ENCODE data around the gene TERB1.
A peak's percentile ranks its signal among the peaks of the same experiment; 100 is the strongest.

TERB1 gene

GRCh38 chr16:66740533-66740932 lies 60.9 kb downstream of the TERB1 start:
- Histone ChIP-seq H3K79me2 (peaks cover 14% of the 10 kb centered on the region), H3K27me3 (ENCODE audit: control insufficient read depth, insufficient read depth, low read length) (no peaks in the 10 kb centered on the region), H3K9me3 (ENCODE audit: control insufficient read depth, low read length) (no peaks in the 10 kb centered on the region), H3K4me2 (ENCODE audit: low read length) (no peak overlapping the region), H3K4me1 (peaks cover 25% of the 10 kb centered on the region), H3K27ac (peak overlapping the region; percentile 83), H3K36me3 (ENCODE audit: control insufficient read depth, insufficient read depth, low read length) (no peaks in the 10 kb centered on the region), H3K4me3 (ENCODE audit: low read depth, low read length) (no peak overlapping the region), H2AFZ (no peak overlapping the region), H3K9ac (no peak overlapping the region)
- TF ChIP-seq, protein P1, sequence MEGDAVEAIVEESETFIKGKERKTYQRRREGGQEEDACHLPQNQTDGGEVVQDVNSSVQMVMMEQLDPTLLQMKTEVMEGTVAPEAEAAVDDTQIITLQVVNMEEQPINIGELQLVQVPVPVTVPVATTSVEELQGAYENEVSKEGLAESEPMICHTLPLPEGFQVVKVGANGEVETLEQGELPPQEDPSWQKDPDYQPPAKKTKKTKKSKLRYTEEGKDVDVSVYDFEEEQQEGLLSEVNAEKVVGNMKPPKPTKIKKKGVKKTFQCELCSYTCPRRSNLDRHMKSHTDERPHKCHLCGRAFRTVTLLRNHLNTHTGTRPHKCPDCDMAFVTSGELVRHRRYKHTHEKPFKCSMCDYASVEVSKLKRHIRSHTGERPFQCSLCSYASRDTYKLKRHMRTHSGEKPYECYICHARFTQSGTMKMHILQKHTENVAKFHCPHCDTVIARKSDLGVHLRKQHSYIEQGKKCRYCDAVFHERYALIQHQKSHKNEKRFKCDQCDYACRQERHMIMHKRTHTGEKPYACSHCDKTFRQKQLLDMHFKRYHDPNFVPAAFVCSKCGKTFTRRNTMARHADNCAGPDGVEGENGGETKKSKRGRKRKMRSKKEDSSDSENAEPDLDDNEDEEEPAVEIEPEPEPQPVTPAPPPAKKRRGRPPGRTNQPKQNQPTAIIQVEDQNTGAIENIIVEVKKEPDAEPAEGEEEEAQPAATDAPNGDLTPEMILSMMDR (IDR thresholded peaks at IDR 0.05), result no peak

DNA sequence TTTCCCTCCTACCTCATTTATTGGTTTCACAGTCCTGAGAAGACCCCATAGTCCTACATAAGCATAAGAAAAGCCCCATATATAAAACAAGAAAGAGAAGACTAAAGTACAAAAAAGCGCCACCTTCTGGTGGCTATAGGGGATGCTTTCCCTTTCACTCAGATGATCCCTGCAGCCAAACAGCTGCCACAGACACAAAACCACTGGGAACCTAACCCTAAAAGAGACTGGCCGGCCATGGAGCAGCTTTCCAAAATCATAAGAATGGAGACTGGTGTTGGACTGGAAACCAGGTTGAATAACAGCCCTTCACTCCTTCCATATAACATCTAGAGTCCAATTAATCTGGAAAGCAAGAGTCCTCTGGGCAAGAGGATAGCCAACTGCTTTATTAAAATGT lies 61.4 kb downstream of the TERB1 start:
- TF ChIP-seq, protein P1 (IDR thresholded peaks at IDR 0.05), result peak; percentile 55
- Histone ChIP-seq H3K4me3 (ENCODE audit: low read depth, low read length) (no peak overlapping the region), H3K9ac (no peak overlapping the region), H3K36me3 (ENCODE audit: control insufficient read depth, insufficient read depth, low read length) (no peaks in the 10 kb centered on the region), H3K79me2 (peaks cover 19% of the 10 kb centered on the region), H3K9me3 (ENCODE audit: control insufficient read depth, low read length) (no peaks in the 10 kb centered on the region), H3K4me2 (ENCODE audit: low read length) (no peak overlapping the region), H3K27ac (peak overlapping the region; percentile 83), H2AFZ (no peak overlapping the region), H3K27me3 (ENCODE audit: control insufficient read depth, insufficient read depth, low read length) (no peaks in the 10 kb centered on the region), H3K4me1 (peaks cover 25% of the 10 kb centered on the region)

DNA sequence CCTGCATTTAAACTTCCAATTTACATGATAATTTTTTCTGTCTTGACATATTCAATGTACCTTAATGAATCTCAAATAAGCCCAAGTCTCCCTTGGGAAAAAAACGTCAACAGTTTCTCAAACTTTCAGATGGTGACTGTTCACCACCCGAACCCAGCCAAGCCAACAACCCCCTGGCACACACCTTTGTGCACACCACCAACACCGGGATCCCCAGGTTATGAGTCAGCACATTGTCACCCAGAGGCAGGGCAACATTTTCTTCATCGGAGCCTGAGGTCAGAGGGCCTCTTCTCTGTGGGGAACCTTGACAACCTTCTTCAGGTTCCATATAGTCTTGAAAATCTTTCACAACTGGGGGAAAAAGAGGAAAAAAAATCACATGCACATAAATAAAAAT lies 65.5 kb downstream of the TERB1 start:
- Histone ChIP-seq H3K4me1 (peaks cover 12% of the 10 kb centered on the region), H3K4me3 (ENCODE audit: low read depth, low read length) (no peak overlapping the region), H2AFZ (no peak overlapping the region), H3K9ac (no peak overlapping the region), H3K27ac (no peak overlapping the region), H3K27me3 (ENCODE audit: control insufficient read depth, insufficient read depth, low read length) (no peaks in the 10 kb centered on the region), H3K79me2 (peaks cover 30% of the 10 kb centered on the region), H3K9me3 (ENCODE audit: control insufficient read depth, low read length) (no peaks in the 10 kb centered on the region), H3K36me3 (ENCODE audit: control insufficient read depth, insufficient read depth, low read length) (no peaks in the 10 kb centered on the region), H3K4me2 (ENCODE audit: low read length) (no peak overlapping the region)
- TF ChIP-seq, protein P1 (IDR thresholded peaks at IDR 0.05), result no peak

DNA sequence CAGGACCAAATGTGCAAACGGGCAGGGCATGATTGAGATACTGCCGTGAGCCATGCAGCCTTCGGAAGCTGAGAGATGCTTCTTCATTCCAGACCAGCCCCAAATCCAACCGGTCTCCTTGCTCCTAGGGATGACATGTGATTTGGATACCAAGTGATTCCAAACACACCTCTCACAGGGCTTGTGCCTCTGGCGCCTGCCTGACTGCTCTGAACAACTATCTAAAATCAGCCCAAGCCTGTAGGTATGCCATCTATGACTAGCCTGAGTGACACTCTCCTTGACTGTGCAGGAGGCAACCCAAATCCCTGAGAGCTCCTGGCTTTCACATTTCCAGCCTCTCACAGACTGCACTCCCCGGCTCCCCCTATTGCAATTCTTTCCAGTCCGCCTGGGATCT lies 70.3 kb downstream of the TERB1 start:
- Histone ChIP-seq H2AFZ (no peak overlapping the region), H3K4me3 (ENCODE audit: low read depth, low read length) (no peak overlapping the region), H3K27ac (no peak overlapping the region), H3K9me3 (ENCODE audit: control insufficient read depth, low read length) (no peaks in the 10 kb centered on the region), H3K4me1 (no peaks in the 10 kb centered on the region), H3K36me3 (ENCODE audit: control insufficient read depth, insufficient read depth, low read length) (no peaks in the 10 kb centered on the region), H3K27me3 (ENCODE audit: control insufficient read depth, insufficient read depth, low read length) (no peaks in the 10 kb centered on the region), H3K79me2 (peaks cover 28% of the 10 kb centered on the region), H3K9ac (no peak overlapping the region), H3K4me2 (ENCODE audit: low read length) (no peak overlapping the region)
- TF ChIP-seq, protein P1 (IDR thresholded peaks at IDR 0.05), result no peak

- H2AFZ ChIP-seq, result no peak overlapping the region
- H3K27me3 ChIP-seq (ENCODE audit: control insufficient read depth, insufficient read depth, low read length), result no peaks in the 10 kb centered on the region
- peaks cover 8% of the 10 kb centered on the region for H3K79me2 ChIP-seq
- TF ChIP-seq, protein P1 (IDR thresholded peaks at IDR 0.05), result no peak
- H3K36me3 ChIP-seq (ENCODE audit: control insufficient read depth, insufficient read depth, low read length), result no peaks in the 10 kb centered on the region
- H3K4me3 ChIP-seq (ENCODE audit: low read depth, low read length), result no peak overlapping the region
- H3K27ac ChIP-seq, result no peak overlapping the region
- H3K9ac ChIP-seq, result no peak overlapping the region
- no peak overlapping the region for H3K4me2 ChIP-seq (ENCODE audit: low read length)
- H3K9me3 ChIP-seq (ENCODE audit: control insufficient read depth, low read length), result no peaks in the 10 kb centered on the region
- H3K4me1 ChIP-seq, result no peaks in the 10 kb centered on the region
Measured at GRCh38 chr16:66728804-66729203, 72.6 kb downstream of the TERB1 start.

All from parathyroid adenoma (tissue), 2 donors.